Measurements from ENCODE around the gene DDX60. TPM values are rescaled to one million over a fixed set of nuclear protein-coding genes. Genes with fewer than 3 reads are reported as not detected.

DDX60 gene
- total RNA-seq, 1 experiment from 2014 or later, result 10.1 TPM

DNA sequence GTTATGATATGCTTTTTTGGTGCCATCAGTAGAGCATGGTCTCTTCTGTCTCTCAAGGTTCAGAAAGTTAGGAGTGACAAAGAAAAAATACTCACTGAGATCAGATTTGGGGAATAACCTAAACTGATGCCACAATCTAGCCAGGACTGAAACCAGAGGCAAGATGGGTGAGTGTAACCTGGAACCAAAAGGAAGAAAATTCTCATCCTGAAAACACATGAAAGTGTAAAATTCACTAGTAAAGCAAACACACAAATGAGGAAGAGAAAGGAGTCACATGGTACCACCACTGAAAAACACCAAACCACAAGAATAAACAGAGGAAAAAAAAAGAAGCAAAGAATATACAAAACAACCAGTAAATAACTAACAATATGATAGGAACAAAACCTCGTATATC lies 129.8 kb downstream of the DDX60 start:
- BruUV-seq (replicated peaks), result no TSS peak
- Histone ChIP-seq H3K36me3 (ENCODE audit: control insufficient read depth, insufficient read depth, low read length) (no peaks in the 10 kb centered on the region), H3K4me1 (ENCODE audit: control insufficient read depth, insufficient read depth, low read length) (no peaks in the 10 kb centered on the region), H3K9me3 (ENCODE audit: control insufficient read depth, insufficient read depth, low read depth, low read length) (no peaks in the 10 kb centered on the region), H3K27me3 (ENCODE audit: control insufficient read depth, insufficient read depth, low read length) (no peaks in the 10 kb centered on the region), H3K27ac (ENCODE audit: low read length) (no peak overlapping the region), H3K4me3 (ENCODE audit: low read depth in 2 of 2, low read length in 2 of 2) (no peak overlapping the region)
- POLR2A ChIA-PET, result no interaction called here
- CTCF ChIA-PET, result no interaction called here
- TF ChIP-seq, protein P1, sequence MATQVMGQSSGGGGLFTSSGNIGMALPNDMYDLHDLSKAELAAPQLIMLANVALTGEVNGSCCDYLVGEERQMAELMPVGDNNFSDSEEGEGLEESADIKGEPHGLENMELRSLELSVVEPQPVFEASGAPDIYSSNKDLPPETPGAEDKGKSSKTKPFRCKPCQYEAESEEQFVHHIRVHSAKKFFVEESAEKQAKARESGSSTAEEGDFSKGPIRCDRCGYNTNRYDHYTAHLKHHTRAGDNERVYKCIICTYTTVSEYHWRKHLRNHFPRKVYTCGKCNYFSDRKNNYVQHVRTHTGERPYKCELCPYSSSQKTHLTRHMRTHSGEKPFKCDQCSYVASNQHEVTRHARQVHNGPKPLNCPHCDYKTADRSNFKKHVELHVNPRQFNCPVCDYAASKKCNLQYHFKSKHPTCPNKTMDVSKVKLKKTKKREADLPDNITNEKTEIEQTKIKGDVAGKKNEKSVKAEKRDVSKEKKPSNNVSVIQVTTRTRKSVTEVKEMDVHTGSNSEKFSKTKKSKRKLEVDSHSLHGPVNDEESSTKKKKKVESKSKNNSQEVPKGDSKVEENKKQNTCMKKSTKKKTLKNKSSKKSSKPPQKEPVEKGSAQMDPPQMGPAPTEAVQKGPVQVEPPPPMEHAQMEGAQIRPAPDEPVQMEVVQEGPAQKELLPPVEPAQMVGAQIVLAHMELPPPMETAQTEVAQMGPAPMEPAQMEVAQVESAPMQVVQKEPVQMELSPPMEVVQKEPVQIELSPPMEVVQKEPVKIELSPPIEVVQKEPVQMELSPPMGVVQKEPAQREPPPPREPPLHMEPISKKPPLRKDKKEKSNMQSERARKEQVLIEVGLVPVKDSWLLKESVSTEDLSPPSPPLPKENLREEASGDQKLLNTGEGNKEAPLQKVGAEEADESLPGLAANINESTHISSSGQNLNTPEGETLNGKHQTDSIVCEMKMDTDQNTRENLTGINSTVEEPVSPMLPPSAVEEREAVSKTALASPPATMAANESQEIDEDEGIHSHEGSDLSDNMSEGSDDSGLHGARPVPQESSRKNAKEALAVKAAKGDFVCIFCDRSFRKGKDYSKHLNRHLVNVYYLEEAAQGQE (IDR thresholded peaks at IDR 0.05; ENCODE audit: insufficient read depth in 1 of 2, low read depth in 2 of 2, low read length in 1 of 2), result no peak
- TF ChIP-seq SIN3A (IDR thresholded peaks at IDR 0.05; ENCODE audit: borderline replicate concordance, insufficient read depth, low read depth, low read length) (no peak), POLR2AphosphoS5 (IDR thresholded peaks at IDR 0.05; ENCODE audit: low read depth, low read length) (no peak), TCF7L2 (IDR thresholded peaks at IDR 0.05; ENCODE audit: low read depth, low read length) (no peak)
- TF ChIP-seq, protein P2, sequence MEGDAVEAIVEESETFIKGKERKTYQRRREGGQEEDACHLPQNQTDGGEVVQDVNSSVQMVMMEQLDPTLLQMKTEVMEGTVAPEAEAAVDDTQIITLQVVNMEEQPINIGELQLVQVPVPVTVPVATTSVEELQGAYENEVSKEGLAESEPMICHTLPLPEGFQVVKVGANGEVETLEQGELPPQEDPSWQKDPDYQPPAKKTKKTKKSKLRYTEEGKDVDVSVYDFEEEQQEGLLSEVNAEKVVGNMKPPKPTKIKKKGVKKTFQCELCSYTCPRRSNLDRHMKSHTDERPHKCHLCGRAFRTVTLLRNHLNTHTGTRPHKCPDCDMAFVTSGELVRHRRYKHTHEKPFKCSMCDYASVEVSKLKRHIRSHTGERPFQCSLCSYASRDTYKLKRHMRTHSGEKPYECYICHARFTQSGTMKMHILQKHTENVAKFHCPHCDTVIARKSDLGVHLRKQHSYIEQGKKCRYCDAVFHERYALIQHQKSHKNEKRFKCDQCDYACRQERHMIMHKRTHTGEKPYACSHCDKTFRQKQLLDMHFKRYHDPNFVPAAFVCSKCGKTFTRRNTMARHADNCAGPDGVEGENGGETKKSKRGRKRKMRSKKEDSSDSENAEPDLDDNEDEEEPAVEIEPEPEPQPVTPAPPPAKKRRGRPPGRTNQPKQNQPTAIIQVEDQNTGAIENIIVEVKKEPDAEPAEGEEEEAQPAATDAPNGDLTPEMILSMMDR (IDR thresholded peaks at IDR 0.05), result no peak
- ATAC-seq (no peak), DNase-seq (ENCODE audit: low read depth, low spot score) (no peak)
- in situ Hi-C loops (cut with HindIII; ENCODE audit: low pct_unique_long_range_greater_than_20kb, low sequenced_read_pairs), result no loop called here
- intact Hi-C loops (cut with micrococcal nuclease; ENCODE audit: unreplicated experiment), result no loop called here

DNA sequence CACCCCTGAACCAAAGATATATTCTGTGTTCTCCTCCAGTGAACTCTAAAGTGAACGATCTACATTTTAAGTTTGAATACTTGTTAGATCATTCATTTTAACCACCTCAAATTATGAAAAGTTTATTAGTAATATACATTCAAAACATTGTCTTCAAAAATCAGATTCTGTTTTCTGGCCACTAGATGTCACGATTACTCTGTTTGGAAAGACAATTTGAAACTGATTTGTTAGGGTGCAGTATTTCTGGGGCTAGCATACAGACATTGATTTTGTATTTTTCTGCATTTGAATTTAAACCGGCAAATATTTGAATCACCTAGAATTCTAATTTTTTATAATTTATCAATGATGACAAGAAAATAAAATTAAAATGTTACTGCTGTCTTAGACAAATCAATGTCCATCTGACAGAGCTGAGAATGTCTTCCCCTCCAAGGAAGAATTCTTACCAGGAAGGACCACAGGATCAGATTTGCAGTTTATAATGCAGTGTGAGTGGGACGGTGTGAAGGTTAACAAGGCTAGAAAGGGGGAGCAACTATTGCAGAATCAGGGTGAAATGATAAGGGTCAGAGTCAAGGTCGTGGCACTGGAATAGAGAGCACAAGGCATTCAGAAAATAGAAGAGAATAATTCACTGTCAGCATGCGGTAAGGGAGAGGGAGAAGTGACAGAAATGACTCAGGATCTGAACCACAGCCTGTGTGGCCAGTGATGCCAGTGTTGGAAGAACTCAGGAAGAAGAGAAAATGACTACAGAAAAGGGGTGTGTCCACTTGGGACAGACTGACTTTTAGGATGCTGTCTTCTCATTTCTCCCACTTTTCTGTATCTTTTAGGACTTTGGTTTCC lies 134.6 kb downstream of the DDX60 start:
- H3K27me3 ChIP-seq (ENCODE audit: control insufficient read depth, insufficient read depth, low read length), result no peaks in the 10 kb centered on the region
- peak; percentile 24 for DNase-seq (ENCODE audit: low read depth, low spot score)
- in situ Hi-C loops (cut with HindIII; ENCODE audit: low pct_unique_long_range_greater_than_20kb, low sequenced_read_pairs), result no loop called here
- H3K4me3 ChIP-seq (ENCODE audit: low read depth in 2 of 2, low read length in 2 of 2), result no peak overlapping the region
- ATAC-seq, result no peak
- TF ChIP-seq, protein P2 (IDR thresholded peaks at IDR 0.05), result peak; percentile 64; the same call in 1 of the 2 replicates
- TF ChIP-seq POLR2AphosphoS5 (IDR thresholded peaks at IDR 0.05; ENCODE audit: low read depth, low read length), result no peak
- H3K27ac ChIP-seq (ENCODE audit: low read length), result no peak overlapping the region
- CTCF ChIA-PET, result interaction anchor here (0.6 kb wide), 1 partner anchor 306 kb away, joined by 9 read pairs; no protein-coding TSS in a partner anchor
- no TSS peak for BruUV-seq (replicated peaks)
- no peaks in the 10 kb centered on the region for H3K9me3 ChIP-seq (ENCODE audit: control insufficient read depth, insufficient read depth, low read depth, low read length)
- intact Hi-C loops (cut with micrococcal nuclease; ENCODE audit: unreplicated experiment), result loop anchor here (5.0 kb wide), 1 partner anchor 733 kb away; no protein-coding TSS in a partner anchor
- no peaks in the 10 kb centered on the region for H3K36me3 ChIP-seq (ENCODE audit: control insufficient read depth, insufficient read depth, low read length)
- POLR2A ChIA-PET, result no interaction called here
- no peaks in the 10 kb centered on the region for H3K4me1 ChIP-seq (ENCODE audit: control insufficient read depth, insufficient read depth, low read length)
